Measurements from ENCODE around the gene ELMO1. TPM values are rescaled to one million over a fixed set of nuclear protein-coding genes. Genes with fewer than 3 reads are reported as not detected.

Gene ELMO1
- total and polyA plus RNA-seq, 11 donors: 6.9 to 38.6 (median 14.7) TPM

DNA sequence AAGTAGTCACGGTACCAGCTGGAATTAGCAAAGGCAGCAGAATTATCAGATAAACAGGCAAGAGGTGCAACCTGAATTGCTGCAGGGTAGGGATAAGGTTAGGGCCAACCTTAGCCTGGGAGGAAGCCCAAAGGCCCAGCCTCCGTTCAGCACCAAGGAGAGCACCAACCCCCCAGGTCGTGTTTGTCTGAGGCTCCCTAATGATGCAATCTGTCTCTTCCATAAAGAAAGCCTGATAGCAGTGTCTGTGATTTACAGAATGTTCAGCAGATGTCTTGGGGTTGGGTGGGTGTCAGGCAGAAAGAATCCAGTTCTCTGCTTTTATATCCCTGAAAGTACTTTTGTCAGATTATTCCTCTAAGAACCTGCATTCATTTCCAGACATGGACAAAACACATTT is 396.0 kb downstream of the ELMO1 start:
- H3K4me3 ChIP-seq: no peak overlapping the region
- H3K36me3 ChIP-seq: no peaks in the 10 kb centered on the region
- DNase-seq (peak in 1 of 5 donors; percentile 32), ATAC-seq (no peak)
- intact Hi-C loops (cut with DNase I): loop anchor here in 1 of 10 donors (1.0 kb wide), 1 partner anchor 14 kb away; no protein-coding TSS in a partner anchor
- H3K9me3 ChIP-seq: no peaks in the 10 kb centered on the region
- H3K27me3 ChIP-seq: no peaks in the 10 kb centered on the region
- 26 to 32% (median 29%) methylated on average over 3 of the region's 3 CpGs for WGBS, 4 donors
- H3K4me1 ChIP-seq: no peaks in the 10 kb centered on the region
- TF ChIP-seq POLR2A (IDR thresholded peaks at IDR 0.05): no peak
- TF ChIP-seq, protein P1, sequence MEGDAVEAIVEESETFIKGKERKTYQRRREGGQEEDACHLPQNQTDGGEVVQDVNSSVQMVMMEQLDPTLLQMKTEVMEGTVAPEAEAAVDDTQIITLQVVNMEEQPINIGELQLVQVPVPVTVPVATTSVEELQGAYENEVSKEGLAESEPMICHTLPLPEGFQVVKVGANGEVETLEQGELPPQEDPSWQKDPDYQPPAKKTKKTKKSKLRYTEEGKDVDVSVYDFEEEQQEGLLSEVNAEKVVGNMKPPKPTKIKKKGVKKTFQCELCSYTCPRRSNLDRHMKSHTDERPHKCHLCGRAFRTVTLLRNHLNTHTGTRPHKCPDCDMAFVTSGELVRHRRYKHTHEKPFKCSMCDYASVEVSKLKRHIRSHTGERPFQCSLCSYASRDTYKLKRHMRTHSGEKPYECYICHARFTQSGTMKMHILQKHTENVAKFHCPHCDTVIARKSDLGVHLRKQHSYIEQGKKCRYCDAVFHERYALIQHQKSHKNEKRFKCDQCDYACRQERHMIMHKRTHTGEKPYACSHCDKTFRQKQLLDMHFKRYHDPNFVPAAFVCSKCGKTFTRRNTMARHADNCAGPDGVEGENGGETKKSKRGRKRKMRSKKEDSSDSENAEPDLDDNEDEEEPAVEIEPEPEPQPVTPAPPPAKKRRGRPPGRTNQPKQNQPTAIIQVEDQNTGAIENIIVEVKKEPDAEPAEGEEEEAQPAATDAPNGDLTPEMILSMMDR (IDR thresholded peaks at IDR 0.05): no peak
- H3K27ac ChIP-seq: no peak overlapping the region

DNA sequence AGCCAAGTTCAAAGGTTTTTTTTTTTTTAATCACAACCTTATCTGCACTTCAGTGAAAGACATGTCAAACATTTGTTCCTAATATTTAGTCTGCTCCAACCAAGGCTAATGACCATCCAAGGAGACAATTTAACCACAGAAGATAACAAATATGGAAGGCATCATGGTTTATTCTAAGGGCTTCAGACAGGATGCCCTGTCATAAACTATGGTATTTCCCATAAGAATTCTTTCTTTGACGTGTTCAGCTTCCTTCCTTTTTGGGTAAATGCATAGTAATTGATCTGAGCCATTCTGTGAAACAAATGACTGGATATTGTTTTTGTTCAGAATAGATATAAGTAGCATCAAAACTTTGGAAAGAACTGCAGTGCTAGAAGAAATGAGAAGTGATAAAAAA is 397.9 kb downstream of the ELMO1 start:
- no peak for ATAC-seq

DNA sequence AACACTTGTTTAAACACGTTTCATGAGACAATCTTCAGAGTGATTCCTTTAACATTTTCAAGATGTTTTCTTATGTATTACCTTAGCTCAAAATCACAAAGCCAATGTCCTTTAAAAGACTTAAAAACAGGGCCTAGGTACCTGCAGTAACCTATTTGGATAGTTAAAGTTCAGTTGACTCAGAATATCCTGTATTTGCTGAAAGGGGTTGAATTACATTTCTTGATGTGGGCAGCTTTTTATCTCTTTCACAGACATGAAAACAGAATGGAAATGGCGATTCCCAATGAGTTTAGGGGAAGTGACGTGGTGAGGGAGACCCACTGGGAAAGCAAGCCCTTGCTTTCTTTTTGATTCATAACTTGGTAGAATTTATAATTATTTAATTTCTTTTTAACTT is 400.0 kb downstream of the ELMO1 start:
- Histone ChIP-seq H3K4me1 (peaks cover 0 to 29% (median 6%) of the 10 kb centered on the region in 12 donors), H3K27me3 (no peaks in the 10 kb centered on the region), H3K36me3 (no peaks in the 10 kb centered on the region), H3K27ac (no peak overlapping the region), H3K4me3 (no peak overlapping the region), H3K9me3 (no peaks in the 10 kb centered on the region)
- DNase-seq: no peak
- 90 to 96% (median 91%) methylated on average over 3 of the region's 3 CpGs for WGBS, 4 donors
- no peak for ATAC-seq
- intact Hi-C loops (cut with DNase I): no loop called here
- TF ChIP-seq POLR2A (IDR thresholded peaks at IDR 0.05): no peak
- TF ChIP-seq, protein P1 (IDR thresholded peaks at IDR 0.05): no peak

More for the DNA sequence above, 397.9 kb downstream of the ELMO1 start:
- no peak overlapping the region for H3K4me3 ChIP-seq
- no peaks in the 10 kb centered on the region for H3K9me3 ChIP-seq
- H3K4me1 ChIP-seq: peaks cover 0 to 16% (median 2%) of the 10 kb centered on the region in 12 donors
- H3K36me3 ChIP-seq: no peaks in the 10 kb centered on the region
- no peak for TF ChIP-seq POLR2A (IDR thresholded peaks at IDR 0.05)
- WGBS, 4 donors: 57 to 69% (median 62%) methylated on average over 1 of the region's 1 CpG
- intact Hi-C loops (cut with DNase I): no loop called here
- H3K27ac ChIP-seq: no peak overlapping the region
- DNase-seq: no peak
- no peaks in the 10 kb centered on the region for H3K27me3 ChIP-seq

DNA sequence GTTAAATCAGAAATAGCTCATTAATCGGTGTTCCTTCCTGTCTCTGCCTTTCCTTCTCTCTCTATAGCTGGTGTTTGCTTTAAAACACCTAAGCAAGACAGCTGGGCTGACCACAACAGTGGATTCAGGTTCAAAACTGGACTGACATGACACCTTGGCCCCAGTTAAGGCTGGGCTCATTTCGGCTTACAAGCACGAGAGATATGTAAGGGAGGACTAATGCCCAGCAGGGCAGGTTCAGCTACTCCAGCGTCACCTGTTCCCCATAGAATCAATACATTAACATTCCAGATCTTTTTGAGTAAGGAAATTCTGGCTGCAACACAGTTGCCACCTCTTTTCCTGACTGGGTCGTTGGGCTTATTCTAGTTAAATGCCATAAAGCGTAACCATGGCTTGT is 401.4 kb downstream of the ELMO1 start:
- no peak overlapping the region for H3K27ac ChIP-seq
- H3K4me1 ChIP-seq: peaks cover 0 to 29% (median 6%) of the 10 kb centered on the region in 12 donors
- TF ChIP-seq, protein P1 (IDR thresholded peaks at IDR 0.05): no peak
- TF ChIP-seq POLR2A (IDR thresholded peaks at IDR 0.05): no peak
- intact Hi-C loops (cut with DNase I): no loop called here
- no peaks in the 10 kb centered on the region for H3K27me3 ChIP-seq
- no peak overlapping the region for H3K4me3 ChIP-seq
- WGBS, 4 donors: 84 to 89% (median 87%) methylated on average over 6 of the region's 6 CpGs
- H3K9me3 ChIP-seq: no peaks in the 10 kb centered on the region
- H3K36me3 ChIP-seq: no peaks in the 10 kb centered on the region
- ATAC-seq (no peak), DNase-seq (no peak)

DNA sequence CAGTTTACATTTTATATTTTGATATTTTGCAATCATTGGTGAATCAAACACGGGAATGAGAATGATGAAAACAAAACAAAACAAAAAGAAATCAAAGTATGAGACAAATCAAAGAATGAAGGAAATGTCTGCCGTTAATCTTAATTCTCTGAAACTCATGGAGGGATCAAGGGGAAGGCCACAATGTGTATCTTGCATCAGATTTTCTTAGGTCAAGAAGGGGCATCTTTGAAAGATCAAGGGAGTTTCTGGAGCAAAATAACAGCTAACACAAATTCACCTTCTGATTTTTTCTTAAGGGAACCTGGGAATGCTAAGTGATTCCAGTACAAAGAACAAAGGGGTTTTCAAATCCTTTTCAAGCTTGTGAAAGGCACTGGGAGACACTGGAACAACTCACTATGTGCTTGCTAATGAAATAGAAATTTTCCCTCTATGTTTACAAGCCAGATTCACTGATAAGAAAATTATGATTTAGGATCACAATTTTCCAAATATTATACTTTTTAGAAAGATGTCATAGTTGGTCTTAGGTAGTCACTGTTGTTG is 402.1 kb downstream of the ELMO1 start:
- TF ChIP-seq, protein P1 (IDR thresholded peaks at IDR 0.05): no peak
- no peak for TF ChIP-seq POLR2A (IDR thresholded peaks at IDR 0.05)
- WGBS, 4 donors: 76 to 85% (median 78%) methylated on average over 2 of the region's 2 CpGs
- ATAC-seq (no peak), DNase-seq (no peak)
- Histone ChIP-seq H3K4me3 (no peak overlapping the region), H3K27ac (no peak overlapping the region), H3K9me3 (no peaks in the 10 kb centered on the region), H3K36me3 (no peaks in the 10 kb centered on the region), H3K4me1 (peaks cover 0 to 29% (median 7%) of the 10 kb centered on the region in 12 donors), H3K27me3 (no peaks in the 10 kb centered on the region)
- intact Hi-C loops (cut with DNase I): no loop called here

Data from heart left ventricle (tissue), 16 donors.